ENCODE measurements around the gene ZBTB46.
A peak's percentile ranks its signal among the peaks of the same experiment; 100 is the strongest.
"Not testable (repeated sequence)": the region's sequence is repeated elsewhere in the genome, so short reads cannot be mapped to it uniquely, and the experiment has no call there.

ZBTB46 gene

DNA sequence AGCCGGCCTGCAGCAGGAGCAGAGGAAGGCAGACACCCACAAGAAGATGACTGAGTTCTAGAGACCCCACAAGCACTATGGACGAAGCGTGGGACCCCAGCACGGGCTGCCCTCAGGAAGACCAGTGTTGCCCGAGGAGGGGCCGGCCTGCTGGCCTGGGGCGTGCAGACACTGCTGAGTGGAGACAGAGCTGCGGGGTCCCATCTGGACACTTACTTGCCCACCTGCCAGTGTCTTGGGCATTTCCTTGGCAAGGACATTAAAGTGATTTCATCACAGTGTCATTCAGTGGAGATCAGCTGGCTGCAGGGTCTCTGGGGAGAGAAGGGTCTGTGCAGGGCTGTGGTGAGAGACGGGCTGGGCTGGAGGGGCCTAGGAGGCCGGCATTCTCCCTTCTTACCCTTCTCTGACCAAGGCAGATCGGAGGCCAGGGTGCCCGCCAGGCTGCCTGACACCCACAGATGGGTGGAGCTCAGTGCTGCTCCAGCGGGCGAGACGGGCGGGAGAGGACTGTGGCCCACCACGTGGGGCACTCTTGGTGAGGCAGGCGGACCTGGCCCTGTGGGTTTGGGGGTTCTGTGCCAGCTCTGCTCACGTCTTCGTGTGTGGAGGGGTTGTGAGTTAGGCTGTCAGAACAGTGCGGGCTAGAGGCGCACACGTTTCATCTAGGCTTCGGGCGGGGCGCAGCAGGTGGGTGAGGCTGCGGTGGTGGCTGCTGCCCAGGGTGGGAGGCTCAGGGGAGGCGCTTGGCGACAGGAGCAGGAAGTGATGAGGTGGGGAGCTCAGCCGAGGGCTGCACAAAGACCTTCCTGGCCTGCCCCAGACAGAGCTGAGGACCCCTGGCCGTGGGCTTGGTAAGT is 95.0 kb downstream of the ZBTB46 start, which contains the start of gene LIME1:
TSS of gene LIME1 (plus strand) at position 806 of the 860 bp plus-strand sequence. CDS start 886 bp downstream, outside the sequence.
- Histone ChIP-seq H3K27ac (ENCODE audit: low read depth, low read length) (no peak within 1 kb of the TSS), H3K4me3 (ENCODE audit: low read length) (peak within 1 kb of the TSS; percentile 42), H3K9me3 (ENCODE audit: insufficient read depth, low read depth, low read length) (no peaks in the 10 kb centered on the region), H3K4me1 (ENCODE audit: insufficient read depth, low read length) (peaks cover 14% of the 10 kb centered on the region), H3K27me3 (ENCODE audit: insufficient read depth, low read length) (peaks cover 13% of the 10 kb centered on the region), H3K36me3 (ENCODE audit: insufficient read depth, low read length) (peaks cover 29% of the 10 kb centered on the region), H3K9ac (ENCODE audit: low read depth, low read length) (peak within 1 kb of the TSS; percentile 58)
- WGBS = 93% methylated on average over 31 of the region's 31 CpGs

DNA sequence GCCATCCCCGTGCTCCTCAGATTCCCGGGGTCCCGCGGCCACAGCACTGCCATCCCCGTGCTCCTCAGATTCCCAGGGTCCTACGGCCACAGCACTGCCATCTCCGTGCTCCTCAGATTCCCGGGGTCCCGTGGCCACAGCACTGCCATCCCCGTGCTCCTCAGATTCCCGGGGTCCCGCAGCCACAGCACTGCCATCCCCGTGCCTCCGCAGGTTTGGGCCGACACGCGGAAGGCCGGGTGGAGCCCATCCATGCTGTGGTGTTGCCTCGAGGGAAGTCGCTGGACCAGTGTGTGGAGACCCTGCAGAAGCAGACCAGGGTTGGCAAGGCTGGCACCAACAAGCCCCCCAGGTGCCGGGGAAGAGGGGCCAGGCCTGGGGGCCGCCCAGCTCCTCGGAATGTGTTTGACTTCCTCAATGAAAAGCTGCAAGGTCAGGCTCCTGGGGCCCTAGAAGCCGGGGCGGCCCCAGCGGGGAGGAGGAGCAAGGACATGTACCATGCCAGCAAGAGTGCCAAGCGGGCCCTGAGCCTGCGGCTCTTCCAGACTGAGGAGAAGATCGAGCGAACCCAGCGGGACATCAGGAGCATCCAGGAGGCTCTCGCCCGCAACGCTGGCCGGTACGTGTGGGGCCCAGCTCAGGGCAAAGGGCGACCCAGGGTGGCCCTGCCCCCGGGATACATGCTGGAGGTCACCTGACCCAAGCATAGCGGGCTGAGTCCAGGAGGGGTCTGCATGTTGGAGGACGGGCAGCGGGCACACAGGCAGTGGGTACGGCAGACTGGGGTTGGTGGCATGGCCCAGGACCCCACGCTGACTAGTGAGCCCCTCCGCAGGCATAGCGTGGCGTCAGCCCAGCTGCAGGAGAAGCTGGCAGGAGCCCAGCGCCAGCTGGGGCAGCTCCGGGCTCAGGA is 95.9 kb downstream of the ZBTB46 start:
- H3K4me1 ChIP-seq (ENCODE audit: insufficient read depth, low read length) = peaks cover 11% of the 10 kb centered on the region
- H3K27ac ChIP-seq (ENCODE audit: low read depth, low read length) = no peak overlapping the region
- peaks cover 13% of the 10 kb centered on the region for H3K27me3 ChIP-seq (ENCODE audit: insufficient read depth, low read length)
- no peak overlapping the region for H3K9ac ChIP-seq (ENCODE audit: low read depth, low read length)
- H3K36me3 ChIP-seq (ENCODE audit: insufficient read depth, low read length) = peaks cover 30% of the 10 kb centered on the region
- H3K4me3 ChIP-seq (ENCODE audit: low read length) = no peak overlapping the region
- 95% methylated on average over 48 of the region's 48 CpGs for WGBS
- H3K9me3 ChIP-seq (ENCODE audit: insufficient read depth, low read depth, low read length) = no peaks in the 10 kb centered on the region

DNA sequence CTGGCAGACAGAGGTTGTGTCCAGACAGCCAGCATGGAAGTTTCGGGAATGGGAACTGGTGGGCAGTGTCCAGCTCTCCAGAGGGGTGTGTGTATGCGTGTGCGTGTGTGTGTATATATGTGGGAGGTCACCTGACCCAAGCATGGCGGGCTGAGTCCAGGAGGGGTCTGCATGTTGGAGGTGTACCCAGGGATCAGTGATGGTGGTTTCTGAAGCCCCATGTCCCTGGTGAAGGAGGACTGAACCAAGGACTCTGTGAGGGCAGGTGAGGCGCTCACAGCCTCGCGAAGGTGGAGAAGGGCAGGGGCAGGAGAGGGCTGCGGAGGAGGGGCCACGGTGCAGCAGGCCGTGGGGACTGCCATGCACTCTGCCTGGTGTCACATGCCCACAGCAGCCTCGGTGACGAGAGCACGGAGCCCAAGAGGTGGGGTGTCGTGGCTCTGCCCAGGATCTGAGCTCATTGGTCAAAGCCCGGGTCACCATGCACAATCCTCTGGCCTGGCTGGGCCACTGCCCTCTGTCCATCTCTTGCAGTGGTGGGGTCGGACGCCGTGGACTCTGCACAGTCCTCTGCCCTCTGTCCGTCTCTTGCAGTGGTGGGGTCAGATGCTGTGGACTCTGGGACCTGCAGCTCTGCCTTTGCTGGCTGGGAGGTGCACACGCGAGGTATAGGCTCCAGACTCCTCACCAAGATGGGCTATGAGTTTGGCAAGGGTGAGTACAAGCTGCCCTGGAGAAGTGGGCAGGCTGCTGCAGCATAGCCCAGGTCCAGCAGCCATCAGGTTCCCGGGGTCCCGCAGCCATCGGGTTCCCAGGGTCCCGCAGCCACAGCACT is 96.7 kb downstream of the ZBTB46 start:
- H3K9ac ChIP-seq (ENCODE audit: low read depth, low read length) = no peak overlapping the region

DNA sequence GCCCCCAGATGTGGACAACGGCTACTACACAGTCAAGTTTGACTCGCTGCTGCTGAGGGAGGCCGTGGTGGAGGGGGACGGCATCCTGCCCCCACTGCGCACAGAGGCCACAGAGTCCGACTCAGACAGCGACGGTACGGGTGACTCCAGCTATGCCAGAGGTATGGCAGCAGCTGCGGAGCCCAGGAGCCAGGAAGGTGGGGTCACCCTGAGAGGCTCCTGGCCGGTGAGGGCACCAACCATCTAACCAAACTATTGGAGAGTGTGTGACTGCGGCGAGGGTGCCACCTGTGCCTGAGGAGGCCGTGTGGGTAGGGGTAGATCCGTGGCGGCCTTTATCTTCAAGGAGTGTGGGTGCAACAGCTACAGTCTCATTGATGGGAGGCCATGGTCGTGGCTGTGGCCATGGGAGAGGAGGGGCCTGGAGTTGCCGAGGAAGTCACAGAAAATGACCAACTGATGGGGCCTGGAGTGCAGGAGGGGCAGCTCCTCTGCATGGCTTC is 97.4 kb downstream of the ZBTB46 start:
- 97% methylated on average over 18 of the region's 18 CpGs for WGBS
- Histone ChIP-seq H3K4me3 (ENCODE audit: low read length) (no peak overlapping the region), H3K27me3 (ENCODE audit: insufficient read depth, low read length) (peaks cover 12% of the 10 kb centered on the region), H3K9me3 (ENCODE audit: insufficient read depth, low read depth, low read length) (no peaks in the 10 kb centered on the region), H3K27ac (ENCODE audit: low read depth, low read length) (no peak overlapping the region), H3K36me3 (ENCODE audit: insufficient read depth, low read length) (peaks cover 36% of the 10 kb centered on the region), H3K4me1 (ENCODE audit: insufficient read depth, low read length) (peaks cover 10% of the 10 kb centered on the region), H3K9ac (ENCODE audit: low read depth, low read length) (no peak overlapping the region)

More for the DNA sequence above, 96.7 kb downstream of the ZBTB46 start:
- Histone ChIP-seq H3K36me3 (ENCODE audit: insufficient read depth, low read length) (peaks cover 36% of the 10 kb centered on the region), H3K9me3 (ENCODE audit: insufficient read depth, low read depth, low read length) (no peaks in the 10 kb centered on the region), H3K27ac (ENCODE audit: low read depth, low read length) (no peak overlapping the region), H3K27me3 (ENCODE audit: insufficient read depth, low read length) (peaks cover 13% of the 10 kb centered on the region), H3K4me1 (ENCODE audit: insufficient read depth, low read length) (peaks cover 11% of the 10 kb centered on the region), H3K4me3 (ENCODE audit: low read length) (no peak overlapping the region)
- WGBS = 93% methylated on average over 25 of the region's 25 CpGs

DNA sequence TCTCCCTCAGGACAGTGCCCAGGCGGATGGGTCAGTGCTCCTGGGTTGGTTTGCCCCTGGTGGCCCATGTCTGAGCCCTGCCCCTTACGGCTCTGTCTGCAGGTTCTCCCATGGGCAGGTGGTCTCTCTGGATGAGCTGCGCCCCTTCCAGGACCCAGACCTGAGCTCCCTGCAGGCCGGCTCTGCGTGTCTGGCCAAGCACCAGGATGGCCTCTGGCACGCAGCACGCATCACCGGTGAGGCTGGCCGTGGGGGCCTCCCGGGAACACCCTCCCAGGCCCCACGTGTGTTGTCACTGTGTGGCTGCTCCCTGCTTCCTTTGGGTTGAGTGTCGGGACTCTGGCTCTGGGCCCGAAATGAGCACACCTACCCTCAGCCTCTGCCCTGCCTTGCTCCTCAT is 97.9 kb downstream of the ZBTB46 start:
- H3K4me1 ChIP-seq (ENCODE audit: insufficient read depth, low read length) = peaks cover 5% of the 10 kb centered on the region; the same call in 1 of the 2 replicates

DNA sequence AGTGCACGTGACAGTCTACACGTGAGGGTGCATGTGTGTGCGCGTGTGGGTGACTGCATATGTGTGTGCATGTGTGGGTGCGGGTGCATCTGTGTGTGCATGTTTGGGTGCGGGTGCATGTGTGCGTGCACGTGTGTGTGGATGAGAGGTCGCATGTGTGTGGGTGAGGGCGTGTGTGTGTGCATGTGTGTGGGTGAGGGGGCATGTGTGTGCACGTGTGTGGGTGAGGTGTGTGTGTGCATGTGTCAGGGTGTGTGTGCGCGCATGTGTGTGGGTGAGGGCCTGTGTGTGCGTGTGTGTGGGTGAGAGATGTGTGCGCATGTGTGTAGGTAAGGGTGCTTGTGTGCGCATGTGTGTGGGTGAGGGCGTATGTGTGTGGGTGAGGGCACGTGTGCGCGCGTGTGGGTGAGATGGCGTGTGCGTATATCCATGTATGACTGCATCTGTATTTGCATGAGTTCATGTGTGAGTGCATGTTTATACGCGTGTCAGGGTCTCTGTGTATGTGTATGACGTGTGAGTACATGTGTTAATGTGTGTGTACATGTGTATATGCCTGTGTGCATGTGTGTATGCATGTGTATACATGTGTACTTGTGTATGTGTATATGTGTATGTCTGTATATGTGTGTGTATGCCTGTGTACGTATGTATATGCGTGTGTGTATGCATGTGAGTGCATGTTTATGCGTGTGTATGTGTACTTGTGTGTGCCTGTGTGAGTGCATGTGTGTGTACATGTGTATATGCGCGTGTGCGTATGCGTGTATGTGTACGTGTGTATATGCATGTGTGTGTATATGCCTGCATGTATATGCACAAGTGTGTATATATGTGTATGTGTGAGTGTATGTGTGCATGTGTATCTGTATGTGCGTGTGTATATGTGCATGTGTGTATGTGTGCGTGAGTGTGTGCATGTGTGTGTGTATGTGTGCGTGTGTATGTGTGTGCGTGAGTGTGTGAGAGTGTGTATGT is 98.7 kb downstream of the ZBTB46 start:
- peaks cover 36% of the 10 kb centered on the region for H3K36me3 ChIP-seq (ENCODE audit: insufficient read depth, low read length)
- peaks cover 5% of the 10 kb centered on the region for H3K27me3 ChIP-seq (ENCODE audit: insufficient read depth, low read length)
- no peak overlapping the region for H3K9ac ChIP-seq (ENCODE audit: low read depth, low read length)
- H3K4me3 ChIP-seq (ENCODE audit: low read length) = no peak overlapping the region
- peaks cover 5% of the 10 kb centered on the region; the same call in 1 of the 2 replicates for H3K4me1 ChIP-seq (ENCODE audit: insufficient read depth, low read length)
- no peaks in the 10 kb centered on the region for H3K9me3 ChIP-seq (ENCODE audit: insufficient read depth, low read depth, low read length)
- WGBS = 87% methylated on average over 38 of the region's 38 CpGs
- H3K27ac ChIP-seq (ENCODE audit: low read depth, low read length) = no peak overlapping the region

More for the DNA sequence above, 97.9 kb downstream of the ZBTB46 start:
- Histone ChIP-seq H3K9ac (ENCODE audit: low read depth, low read length) (no peak overlapping the region), H3K36me3 (ENCODE audit: insufficient read depth, low read length) (peaks cover 36% of the 10 kb centered on the region), H3K4me3 (ENCODE audit: low read length) (no peak overlapping the region), H3K27me3 (ENCODE audit: insufficient read depth, low read length) (peaks cover 7% of the 10 kb centered on the region), H3K9me3 (ENCODE audit: insufficient read depth, low read depth, low read length) (no peaks in the 10 kb centered on the region), H3K27ac (ENCODE audit: low read depth, low read length) (no peak overlapping the region)
- WGBS = 97% methylated on average over 13 of the region's 13 CpGs

DNA sequence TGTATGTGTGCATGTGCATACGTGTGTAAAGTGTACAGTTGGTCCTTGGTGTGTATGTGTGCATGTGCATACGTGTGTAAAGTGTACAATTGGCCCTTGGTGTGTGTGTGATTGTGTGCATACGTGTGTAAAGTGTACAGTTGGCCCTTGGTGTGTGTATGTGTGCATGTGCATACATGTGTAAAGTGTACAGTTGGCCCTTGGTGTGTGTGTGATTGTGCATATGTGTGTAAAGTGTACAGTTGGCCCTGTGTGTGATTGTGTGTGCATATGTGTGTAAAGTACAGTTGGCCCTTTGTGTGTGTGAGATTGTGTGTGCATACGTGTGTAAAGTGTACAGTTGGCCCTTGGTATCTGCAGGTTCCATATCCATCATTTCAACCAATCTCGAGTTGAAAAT is 99.7 kb downstream of the ZBTB46 start:
- 89% methylated on average over 4 of the region's 5 CpGs for WGBS

DNA sequence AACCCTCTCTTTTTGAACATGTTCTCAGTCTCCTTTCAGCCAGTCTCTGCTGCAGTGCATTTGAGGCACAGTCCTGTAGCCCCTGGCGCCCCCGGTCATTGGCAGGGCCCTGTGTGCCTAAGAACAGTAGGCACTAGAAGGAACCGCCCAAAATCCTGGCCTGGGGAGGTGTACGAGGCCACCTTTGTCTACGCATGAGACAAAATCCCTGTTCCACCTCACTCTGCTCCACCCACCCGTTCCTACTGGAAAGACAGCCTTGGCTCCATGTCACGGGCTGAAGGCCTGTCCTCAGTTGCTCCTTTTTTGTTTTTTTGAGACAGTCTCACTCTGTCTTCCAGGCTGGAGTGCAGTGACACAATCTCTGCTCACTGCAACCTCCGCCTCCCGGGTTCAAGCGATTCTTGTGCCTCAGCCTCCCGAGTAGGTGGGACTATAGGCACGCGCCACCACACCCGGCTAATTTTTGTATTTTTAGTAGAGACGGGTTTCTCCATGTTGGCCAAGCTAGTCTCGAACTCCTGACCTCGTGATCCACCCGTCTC is 100.8 kb downstream of the ZBTB46 start:
- not testable (repeated sequence) for H3K9ac ChIP-seq (ENCODE audit: low read depth, low read length); H3K9me3 ChIP-seq (ENCODE audit: insufficient read depth, low read depth, low read length); H3K4me1 ChIP-seq (ENCODE audit: insufficient read depth, low read length); H3K4me3 ChIP-seq (ENCODE audit: low read length); H3K27ac ChIP-seq (ENCODE audit: low read depth, low read length); H3K27me3 ChIP-seq (ENCODE audit: insufficient read depth, low read length)
- 95% methylated on average over 18 of the region's 18 CpGs for whole genome bisulfite sequencing
- peaks cover 29% of the 10 kb centered on the region for H3K36me3 ChIP-seq (ENCODE audit: insufficient read depth, low read length)

More for the DNA sequence above, 99.7 kb downstream of the ZBTB46 start:
- H3K4me1 ChIP-seq (ENCODE audit: insufficient read depth, low read length) = no peaks in the 10 kb centered on the region
- no peaks in the 10 kb centered on the region for H3K27me3 ChIP-seq (ENCODE audit: insufficient read depth, low read length)
- H3K4me3 ChIP-seq (ENCODE audit: low read length) = no peak overlapping the region
- peaks cover 34% of the 10 kb centered on the region for H3K36me3 ChIP-seq (ENCODE audit: insufficient read depth, low read length)
- no peak overlapping the region for H3K27ac ChIP-seq (ENCODE audit: low read depth, low read length)
- no peak overlapping the region for H3K9ac ChIP-seq (ENCODE audit: low read depth, low read length)
- no peaks in the 10 kb centered on the region for H3K9me3 ChIP-seq (ENCODE audit: insufficient read depth, low read depth, low read length)

DNA sequence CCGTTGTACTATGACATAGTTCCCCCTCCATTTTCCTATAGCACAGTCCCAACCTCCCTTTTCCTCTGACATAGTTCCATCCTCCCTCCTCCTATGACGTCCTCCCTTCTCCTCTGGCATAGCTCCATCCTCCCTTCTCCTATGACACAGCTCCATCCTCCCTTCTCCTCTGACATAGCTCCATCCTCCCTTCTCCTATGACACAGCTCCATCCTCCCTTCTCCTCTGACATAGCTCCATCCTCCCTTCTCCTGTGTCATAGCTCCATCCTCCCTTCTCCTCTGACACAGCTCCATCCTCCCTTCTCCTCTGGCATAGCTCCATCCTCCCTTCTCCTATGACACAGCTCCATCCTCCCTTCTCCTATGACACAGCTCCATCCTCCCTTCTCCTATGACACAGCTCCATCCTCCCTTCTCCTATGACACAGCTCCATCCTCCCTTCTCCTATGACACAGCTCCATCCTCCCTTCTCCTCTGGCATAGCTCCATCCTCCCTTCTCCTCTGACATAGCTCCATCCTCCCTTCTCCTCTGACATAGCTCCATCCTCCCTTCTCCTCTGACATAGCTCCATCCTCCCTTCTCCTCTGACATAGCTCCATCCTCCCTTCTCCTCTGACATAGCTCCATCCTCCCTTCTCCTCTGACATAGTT is 108.0 kb downstream of the ZBTB46 start:
- WGBS = 90% methylated on average over 2 of the region's 2 CpGs
- H3K9me3 ChIP-seq (ENCODE audit: insufficient read depth, low read depth, low read length); H3K4me1 ChIP-seq (ENCODE audit: insufficient read depth, low read length); H3K27me3 ChIP-seq (ENCODE audit: insufficient read depth, low read length); H3K27ac ChIP-seq (ENCODE audit: low read depth, low read length); H3K9ac ChIP-seq (ENCODE audit: low read depth, low read length); H3K4me3 ChIP-seq (ENCODE audit: low read length): not testable (repeated sequence)
- peaks cover 25% of the 10 kb centered on the region for H3K36me3 ChIP-seq (ENCODE audit: insufficient read depth, low read length)
